ENCODE results near the gene MIA.

MIA gene

DNA sequence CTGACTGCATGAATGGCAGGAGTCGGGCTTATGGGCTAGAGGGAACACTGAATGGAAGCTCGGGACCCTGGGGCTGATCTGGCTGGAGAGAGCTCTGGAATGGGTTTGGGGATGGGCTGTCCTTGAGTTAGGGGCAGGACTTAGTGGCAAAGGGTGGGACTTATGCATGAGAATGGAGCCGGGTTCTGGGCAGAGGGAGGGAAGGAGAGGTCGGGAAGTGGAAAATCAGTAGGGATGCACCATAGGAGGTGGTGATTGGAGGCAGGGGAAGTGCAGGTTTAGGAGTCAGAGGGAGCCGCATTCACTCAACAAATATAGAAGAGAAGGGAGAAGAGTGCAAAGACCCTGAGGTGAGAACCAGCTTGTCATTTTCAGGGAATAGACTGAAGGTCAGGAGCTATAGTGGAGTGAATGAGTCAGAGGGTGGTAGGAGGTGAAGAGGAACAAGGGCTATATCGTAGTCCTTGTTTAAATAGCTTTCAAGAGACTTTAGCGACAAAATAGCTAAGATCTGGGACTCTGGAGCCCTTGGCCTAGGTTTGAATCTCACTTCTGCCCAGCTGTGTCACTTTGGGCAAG, 3.5 kb downstream of the MIA start (continued):
- TF ChIP-seq ZNF184 (tag by site-specific recombination; IDR thresholded peaks at IDR 0.05) (no peak), SALL2 (tag by site-specific recombination; IDR thresholded peaks at IDR 0.05; ENCODE audit: borderline replicate concordance) (no peak), OSR2 (tag by site-specific recombination; IDR thresholded peaks at IDR 0.05) (no peak; the same call in 1 of the 2 replicates), ZNF837 (tag by site-specific recombination; IDR thresholded peaks at IDR 0.05) (no peak), ZNF10 (tag by site-specific recombination; IDR thresholded peaks at IDR 0.05) (no peak), HIC1 (tag by site-specific recombination; IDR thresholded peaks at IDR 0.05) (no peak), ZNF404 (tag by site-specific recombination; IDR thresholded peaks at IDR 0.05) (no peak), BCL11A (tag by site-specific recombination; IDR thresholded peaks at IDR 0.05; ENCODE audit: low read depth) (no peak), ZSCAN23 (tag by site-specific recombination; IDR thresholded peaks at IDR 0.05) (no peak), ZNF658 (tag by site-specific recombination; IDR thresholded peaks at IDR 0.05) (no peak), ELK4 (IDR thresholded peaks at IDR 0.05; ENCODE audit: borderline replicate concordance, low read depth, low read length) (no peak), TSHZ1 (tag by site-specific recombination; IDR thresholded peaks at IDR 0.05; ENCODE audit: borderline replicate concordance) (no peak), HOXC10 (CRISPR knock-in tag; IDR thresholded peaks at IDR 0.05) (no peak), ZNF416 (tag by site-specific recombination; IDR thresholded peaks at IDR 0.05) (no peak), REST (tag by site-specific recombination; IDR thresholded peaks at IDR 0.05) (peak; percentile 19; the same call in 1 of the 2 replicates), ZNF132 (tag by site-specific recombination; IDR thresholded peaks at IDR 0.05; ENCODE audit: borderline replicate concordance) (no peak), IKZF3 (tag by site-specific recombination; IDR thresholded peaks at IDR 0.05) (peak; percentile 77), EGR2 (tag by site-specific recombination; IDR thresholded peaks at IDR 0.05; ENCODE audit: low read depth) (no peak), ZNF341 (tag by site-specific recombination; IDR thresholded peaks at IDR 0.05; ENCODE audit: low read depth) (peak; percentile 32; the same call in 1 of the 2 replicates)
- TF ChIP-seq, protein P1, sequence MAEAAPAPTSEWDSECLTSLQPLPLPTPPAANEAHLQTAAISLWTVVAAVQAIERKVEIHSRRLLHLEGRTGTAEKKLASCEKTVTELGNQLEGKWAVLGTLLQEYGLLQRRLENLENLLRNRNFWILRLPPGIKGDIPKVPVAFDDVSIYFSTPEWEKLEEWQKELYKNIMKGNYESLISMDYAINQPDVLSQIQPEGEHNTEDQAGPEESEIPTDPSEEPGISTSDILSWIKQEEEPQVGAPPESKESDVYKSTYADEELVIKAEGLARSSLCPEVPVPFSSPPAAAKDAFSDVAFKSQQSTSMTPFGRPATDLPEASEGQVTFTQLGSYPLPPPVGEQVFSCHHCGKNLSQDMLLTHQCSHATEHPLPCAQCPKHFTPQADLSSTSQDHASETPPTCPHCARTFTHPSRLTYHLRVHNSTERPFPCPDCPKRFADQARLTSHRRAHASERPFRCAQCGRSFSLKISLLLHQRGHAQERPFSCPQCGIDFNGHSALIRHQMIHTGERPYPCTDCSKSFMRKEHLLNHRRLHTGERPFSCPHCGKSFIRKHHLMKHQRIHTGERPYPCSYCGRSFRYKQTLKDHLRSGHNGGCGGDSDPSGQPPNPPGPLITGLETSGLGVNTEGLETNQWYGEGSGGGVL (tag by site-specific recombination; IDR thresholded peaks at IDR 0.05) = 0 out of 2 replicates have a peak, but pooled peaks have one; percentile 12
- TF ChIP-seq, protein P2, sequence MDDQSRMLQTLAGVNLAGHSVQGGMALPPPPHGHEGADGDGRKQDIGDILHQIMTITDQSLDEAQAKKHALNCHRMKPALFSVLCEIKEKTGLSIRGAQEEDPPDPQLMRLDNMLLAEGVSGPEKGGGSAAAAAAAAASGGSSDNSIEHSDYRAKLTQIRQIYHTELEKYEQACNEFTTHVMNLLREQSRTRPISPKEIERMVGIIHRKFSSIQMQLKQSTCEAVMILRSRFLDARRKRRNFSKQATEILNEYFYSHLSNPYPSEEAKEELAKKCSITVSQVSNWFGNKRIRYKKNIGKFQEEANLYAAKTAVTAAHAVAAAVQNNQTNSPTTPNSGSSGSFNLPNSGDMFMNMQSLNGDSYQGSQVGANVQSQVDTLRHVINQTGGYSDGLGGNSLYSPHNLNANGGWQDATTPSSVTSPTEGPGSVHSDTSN (CRISPR knock-in tag; IDR thresholded peaks at IDR 0.05) = no peak
- TF ChIP-seq, protein P3, sequence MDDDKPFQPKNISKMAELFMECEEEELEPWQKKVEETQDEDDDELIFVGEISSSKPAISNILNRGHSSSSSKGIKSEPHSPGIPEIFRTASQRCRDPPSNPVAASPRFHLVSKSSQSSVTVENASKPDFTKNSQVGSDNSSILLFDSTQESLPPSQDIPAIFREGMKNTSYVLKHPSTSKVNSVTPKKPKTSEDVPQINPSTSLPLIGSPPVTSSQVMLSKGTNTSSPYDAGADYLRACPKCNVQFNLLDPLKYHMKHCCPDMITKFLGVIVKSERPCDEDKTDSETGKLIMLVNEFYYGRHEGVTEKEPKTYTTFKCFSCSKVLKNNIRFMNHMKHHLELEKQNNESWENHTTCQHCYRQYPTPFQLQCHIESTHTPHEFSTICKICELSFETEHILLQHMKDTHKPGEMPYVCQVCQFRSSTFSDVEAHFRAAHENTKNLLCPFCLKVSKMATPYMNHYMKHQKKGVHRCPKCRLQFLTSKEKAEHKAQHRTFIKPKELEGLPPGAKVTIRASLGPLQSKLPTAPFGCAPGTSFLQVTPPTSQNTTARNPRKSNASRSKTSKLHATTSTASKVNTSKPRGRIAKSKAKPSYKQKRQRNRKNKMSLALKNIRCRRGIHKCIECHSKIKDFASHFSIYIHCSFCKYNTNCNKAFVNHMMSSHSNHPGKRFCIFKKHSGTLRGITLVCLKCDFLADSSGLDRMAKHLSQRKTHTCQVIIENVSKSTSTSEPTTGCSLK (tag by site-specific recombination; IDR thresholded peaks at IDR 0.05) = no peak
